ENCODE data around the gene NHEJ1. TPM values are rescaled to one million over a fixed set of nuclear protein-coding genes. Genes with fewer than 3 reads are reported as not detected.
"Not testable (repeated sequence)": the region's sequence is repeated elsewhere in the genome, so short reads cannot be mapped to it uniquely, and the experiment has no call there.

Gene NHEJ1
- total and polyA plus RNA-seq, 11 donors = 3.7 to 17.0 (median 8.0) TPM

- no peaks in the 10 kb centered on the region for H3K9me3 ChIP-seq
- DNase-seq (no peak), ATAC-seq (no peak)
- intact Hi-C loops (cut with DNase I) = loop anchor here in 9 of 10 donors (1.0 to 5.0 kb wide), 10 partner anchors 23 to 45 kb away; partner anchors contain the start of genes NHEJ1 (in 4 of the 9), SLC23A3 (in 3 of the 9), RETREG2 (in 2 of the 9) and ANKZF1 (in 1 of the 9)
- TF ChIP-seq POLR2A (IDR thresholded peaks at IDR 0.05) = no peak
- TF ChIP-seq CTCF (IDR thresholded peaks at IDR 0.05) = no peak
- H3K27ac ChIP-seq = peak overlapping the region; percentile 80 to 99 (median 96)
- peak overlapping the region in 11 of 12 donors; percentile 54 to 95 (median 72) for H3K4me3 ChIP-seq
- peaks cover 0 to 33% (median 30%) of the 10 kb centered on the region in 9 donors for H3K36me3 ChIP-seq
- peaks cover 0 to 25% (median 17%) of the 10 kb centered on the region in 12 donors for H3K4me1 ChIP-seq
- no peaks in the 10 kb centered on the region for H3K27me3 ChIP-seq
- 20 to 22% (median 20%) methylated on average over 7 of the region's 7 CpGs for whole genome bisulfite sequencing, 4 donors
Observed at GRCh38 chr2:219205981-219206327, 45.3 kb upstream of the NHEJ1 start.

DNA sequence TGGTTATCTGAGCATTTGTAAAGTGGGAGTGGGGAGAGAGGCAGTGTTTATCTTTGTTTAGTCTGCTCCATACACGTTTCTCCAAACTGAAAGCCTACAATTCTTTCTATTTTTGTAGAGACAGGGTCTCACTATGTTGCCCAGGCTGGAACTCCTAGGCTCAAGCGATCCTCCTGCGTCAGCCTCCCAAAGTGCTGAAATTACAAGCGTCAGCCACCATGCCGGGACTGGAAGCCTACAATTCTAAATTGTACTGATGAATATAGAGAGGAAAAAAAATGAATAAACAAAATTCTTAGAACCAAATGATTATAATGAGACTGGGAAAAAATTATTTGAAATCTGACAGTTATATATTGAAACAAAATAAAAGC lies 44.5 kb upstream of the NHEJ1 start:
- no peak for TF ChIP-seq CTCF (IDR thresholded peaks at IDR 0.05)
- TF ChIP-seq POLR2A (IDR thresholded peaks at IDR 0.05) = no peak
- Histone ChIP-seq H3K9me3 (no peaks in the 10 kb centered on the region), H3K27ac (no peak overlapping the region), H3K4me1 (peaks cover 0 to 25% (median 17%) of the 10 kb centered on the region in 12 donors), H3K4me3 (no peak overlapping the region), H3K27me3 (no peaks in the 10 kb centered on the region), H3K36me3 (peaks cover 0 to 25% (median 23%) of the 10 kb centered on the region in 9 donors)
- intact Hi-C loops (cut with DNase I) = loop anchor here in 7 of 10 donors (2.0 to 5.0 kb wide), 4 partner anchors 24 to 43 kb away; partner anchors contain the start of genes NHEJ1 (in 3 of the 7) and SLC23A3 (in 3 of the 7)
- ATAC-seq (no peak), DNase-seq (peak in 1 of 5 donors; percentile 2)
- 84 to 89% (median 86%) methylated on average over 5 of the region's 5 CpGs for WGBS, 4 donors

DNA sequence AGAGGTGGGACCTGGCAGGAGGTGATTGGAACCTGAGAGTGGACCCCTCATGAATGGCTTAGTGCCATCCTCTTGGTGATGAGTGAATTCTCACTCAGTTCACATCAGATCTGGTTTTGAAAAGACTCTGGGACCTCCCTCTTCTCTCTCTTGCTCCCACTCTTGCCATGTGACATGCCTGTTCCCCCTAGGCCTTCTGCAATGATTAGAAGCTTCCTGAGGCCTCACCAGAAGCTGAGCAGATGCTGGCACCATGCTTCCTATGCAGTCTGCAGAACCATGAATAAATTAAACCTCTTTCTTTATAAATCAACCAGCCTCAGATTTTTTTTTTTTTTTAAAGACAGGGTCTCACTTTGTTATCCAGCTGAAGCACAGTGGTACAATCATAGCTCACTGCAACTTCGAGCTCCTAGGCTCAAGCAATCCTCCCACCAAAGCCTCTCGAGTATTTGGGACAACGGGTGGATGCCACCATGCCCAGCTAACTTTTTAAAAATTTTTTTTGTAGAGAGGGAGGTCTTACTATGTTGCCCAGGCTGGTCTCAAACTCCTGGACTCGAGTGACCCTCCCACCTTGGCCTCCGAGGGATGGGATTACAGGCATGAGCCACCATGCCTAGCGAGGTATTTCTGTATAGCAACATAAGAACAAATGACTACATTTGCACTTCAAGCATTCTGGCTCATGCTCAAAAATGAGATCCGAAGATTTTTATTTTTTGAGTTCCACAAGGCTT lies 44.0 kb upstream of the NHEJ1 start:
- peak in 1 of 5 donors; percentile 3 for DNase-seq
- 91 to 95% (median 94%) methylated on average over 7 of the region's 7 CpGs for WGBS, 4 donors
- Histone ChIP-seq H3K36me3 (peaks cover 0 to 20% (median 17%) of the 10 kb centered on the region in 9 donors), H3K4me1 (peaks cover 0 to 25% (median 17%) of the 10 kb centered on the region in 12 donors), H3K27ac (no peak overlapping the region), H3K27me3 (peaks cover 0 to 3% (median 0%) of the 10 kb centered on the region in 9 donors), H3K9me3 (no peaks in the 10 kb centered on the region), H3K4me3 (no peak overlapping the region)
- TF ChIP-seq CTCF (IDR thresholded peaks at IDR 0.05) (no peak), POLR2A (IDR thresholded peaks at IDR 0.05) (no peak)
- no peak for ATAC-seq
- intact Hi-C loops (cut with DNase I) = loop anchor here in 7 of 10 donors (2.0 to 5.0 kb wide), 4 partner anchors 24 to 42 kb away; partner anchors contain the start of genes NHEJ1 (in 3 of the 7) and SLC23A3 (in 3 of the 7)

DNA sequence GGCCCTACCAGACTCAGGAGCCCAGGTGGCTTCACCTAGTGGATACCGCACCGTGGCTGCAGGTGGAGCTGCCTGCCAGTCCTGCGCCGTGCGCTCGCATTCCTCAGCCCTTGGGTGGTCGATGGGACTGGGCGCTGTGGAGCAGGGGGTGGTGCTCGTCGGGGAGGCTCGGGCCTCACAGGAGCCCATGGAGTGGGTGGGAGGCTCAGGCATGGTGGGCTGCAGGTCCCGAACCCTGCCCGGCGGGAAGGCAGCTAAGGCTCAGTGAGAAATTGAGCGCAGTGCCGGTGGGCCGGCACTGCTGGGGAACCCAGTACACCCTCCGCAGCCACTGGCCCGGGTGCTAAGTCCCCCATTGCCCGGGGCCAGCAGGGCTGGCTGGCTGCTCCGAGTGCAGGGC lies 40.7 kb upstream of the NHEJ1 start:
- H3K9me3 ChIP-seq; H3K4me1 ChIP-seq; intact Hi-C loops (cut with DNase I); H3K27ac ChIP-seq; ATAC-seq; H3K4me3 ChIP-seq; H3K36me3 ChIP-seq: not testable (repeated sequence)
- 89 to 93% (median 90%) methylated on average over 15 to 21 of the region's 21 CpGs for WGBS, 4 donors
- peaks cover 0 to 16% (median 0%) of the 10 kb centered on the region in 9 donors for H3K27me3 ChIP-seq
- DNase-seq = peak in 1 of 5 donors; percentile 0

- intact Hi-C loops (cut with DNase I); H3K27ac ChIP-seq; ATAC-seq; H3K4me1 ChIP-seq; H3K9me3 ChIP-seq; H3K36me3 ChIP-seq; H3K4me3 ChIP-seq: not testable (repeated sequence)
- peaks cover 0 to 16% (median 0%) of the 10 kb centered on the region in 9 donors for H3K27me3 ChIP-seq
- DNase-seq = peak in 1 of 5 donors; percentile 1
- 79 to 86% (median 81%) methylated on average over 25 to 26 of the region's 26 CpGs for WGBS, 4 donors
Observed at GRCh38 chr2:219200502-219201326, 40.1 kb upstream of the NHEJ1 start.

All from heart left ventricle (tissue), 16 donors.